Activated gamma-delta T cell (primary cell): Measurements from ENCODE around the gene ATF4.

Experiments used
- DNase-seq: peaks from one replicate; lab custom pipeline; 2025; lab: John Stamatoyannopoulos, UW

Gene ATF4

DNA sequence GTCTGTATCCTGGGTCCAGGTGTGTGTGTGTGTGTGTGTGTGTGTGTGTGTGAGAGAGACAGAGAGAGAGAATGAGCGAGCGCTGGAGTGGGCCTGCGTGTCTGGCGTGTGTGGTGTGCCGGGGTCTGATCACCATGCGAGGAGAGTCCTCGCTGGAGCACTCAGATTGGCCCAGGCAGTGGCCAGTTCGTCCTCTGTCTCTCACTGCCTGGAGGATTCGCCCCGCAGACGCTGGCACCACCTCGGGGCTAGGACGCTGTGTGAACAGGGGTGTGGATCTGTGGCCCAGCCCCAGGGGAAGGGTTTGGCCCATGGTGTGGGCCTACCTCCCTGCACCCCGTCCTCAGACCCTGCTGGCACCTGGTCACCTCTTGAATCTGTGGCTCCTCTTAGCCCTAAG lies 38.6 kb downstream of the ATF4 start:
- no peak for DNase-seq

GRCh38 chr22:39559456-39560105 lies 39.2 kb downstream of the ATF4 start:
- DNase-seq, result no peak

DNA sequence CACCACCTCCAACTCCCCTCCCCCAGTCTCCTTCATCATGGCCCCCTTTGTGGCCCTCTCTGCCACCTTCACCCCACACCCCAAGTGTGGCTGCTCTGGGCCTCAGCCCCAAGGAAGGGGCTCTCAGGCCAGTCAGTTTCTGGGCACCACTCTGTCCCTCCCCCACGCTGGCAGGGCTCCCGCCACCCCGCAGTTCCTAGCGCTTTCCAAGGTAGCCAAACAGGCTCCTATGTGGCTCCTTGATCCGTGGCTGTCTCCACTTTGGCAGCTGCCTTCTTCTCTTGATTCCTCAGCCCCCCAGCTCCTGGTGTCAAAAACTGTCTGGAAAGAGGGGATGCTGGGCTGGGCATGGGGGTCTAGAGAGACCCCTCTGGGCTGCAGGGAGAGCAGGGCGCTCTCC lies 39.8 kb downstream of the ATF4 start:
- no peak for DNase-seq

GRCh38 chr22:39562839-39563489 lies 42.6 kb downstream of the ATF4 start:
- DNase-seq, result no peak

GRCh38 chr22:39563571-39564428 lies 43.4 kb downstream of the ATF4 start:
- no peak for DNase-seq

DNA sequence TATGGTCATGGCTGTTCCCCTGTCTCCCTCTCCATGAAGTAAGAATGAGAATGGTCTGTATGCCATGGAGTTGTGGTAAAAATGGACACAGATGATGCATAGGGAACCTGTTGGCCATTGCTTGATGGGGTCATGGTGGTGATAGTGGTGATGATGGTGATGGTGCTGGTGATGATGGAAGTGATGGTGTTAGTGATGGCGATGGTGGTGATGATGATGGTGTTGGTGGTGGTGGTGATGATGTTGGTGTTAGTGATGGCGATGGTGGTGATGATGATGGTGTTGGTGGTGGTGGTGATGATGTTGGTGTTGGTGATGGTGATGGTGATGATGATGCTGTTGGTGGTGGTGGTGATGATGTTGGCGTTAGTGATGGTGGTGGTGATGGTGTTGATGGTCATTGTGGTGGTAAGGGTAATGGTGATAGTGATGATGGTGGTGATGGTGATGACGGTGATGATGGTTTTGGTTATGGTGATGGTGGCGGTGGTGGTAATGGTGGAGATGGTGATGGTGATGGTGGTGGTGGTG lies 45.1 kb downstream of the ATF4 start:
- DNase-seq, result no peak

DNA sequence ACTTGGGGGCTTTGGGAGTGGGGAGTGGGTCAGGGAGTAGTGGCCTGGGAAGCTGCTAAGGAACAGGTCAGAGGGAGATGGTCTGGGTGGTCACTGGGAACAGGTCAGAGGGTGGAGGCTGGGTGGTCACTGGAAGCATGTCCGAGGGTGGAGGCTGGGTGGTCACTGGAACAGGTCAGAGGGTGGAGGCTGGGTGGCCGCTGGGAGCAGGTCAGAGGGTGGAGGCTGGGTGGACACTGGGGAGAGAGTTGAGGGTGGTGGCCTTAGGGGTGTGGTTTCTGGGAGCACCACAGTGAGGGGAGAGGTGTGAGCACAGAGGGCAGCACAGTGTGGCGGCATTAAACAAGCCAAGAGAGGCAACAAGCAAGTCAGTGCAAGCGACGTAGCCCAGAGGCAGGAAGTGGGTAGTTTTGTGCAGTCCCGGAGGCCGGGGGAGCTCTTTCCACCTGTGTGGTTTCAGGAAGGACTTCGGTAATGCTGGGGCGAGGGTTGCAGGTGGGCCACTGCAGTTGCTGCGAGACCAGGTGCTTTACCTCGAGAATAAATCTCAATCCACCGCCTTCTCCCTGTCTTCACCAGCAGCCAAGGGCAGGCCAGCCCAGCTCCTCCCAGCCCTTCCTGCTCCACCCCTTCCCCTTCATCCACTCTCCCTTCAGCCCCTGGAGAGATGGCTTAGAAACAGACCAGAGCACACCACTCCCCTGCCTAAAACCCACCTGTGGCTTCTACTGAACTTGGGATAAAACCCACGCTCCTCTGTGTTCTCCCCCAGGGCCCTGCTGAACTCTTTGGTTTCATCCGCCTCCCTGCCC lies 47.0 kb downstream of the ATF4 start:
- no peak for DNase-seq

- no peak for DNase-seq
Measured at GRCh38 chr22:39568278-39568981, 48.1 kb downstream of the ATF4 start.

- no peak for DNase-seq
Measured at GRCh38 chr22:39569066-39569465, 48.7 kb downstream of the ATF4 start.

GRCh38 chr22:39570226-39570625 lies 49.9 kb downstream of the ATF4 start:
- no peak for DNase-seq

DNA sequence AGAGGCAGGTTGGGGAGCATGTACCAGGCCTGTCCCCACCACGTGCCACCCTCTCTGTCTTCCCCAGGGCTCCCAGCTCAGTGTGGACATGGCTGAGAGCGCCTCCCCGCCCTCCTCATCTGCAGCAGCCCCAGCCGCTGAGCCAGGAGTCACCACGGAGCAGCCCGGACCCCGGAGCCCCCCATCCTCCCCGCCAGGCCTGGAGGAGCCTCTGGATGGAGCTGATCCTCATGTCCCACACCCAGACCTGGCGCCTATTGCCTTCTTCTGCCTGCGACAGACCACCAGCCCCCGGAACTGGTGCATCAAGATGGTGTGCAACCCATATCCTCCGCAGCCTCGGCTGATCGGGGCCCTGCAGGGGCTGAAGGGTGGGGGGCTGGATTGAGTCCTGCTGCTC lies 50.3 kb downstream of the ATF4 start, which contains the start of gene CACNA1I:
TSS of gene CACNA1I (plus strand) at position 89 of the 400 bp plus-strand sequence. CDS start at position 89, 0 bp downstream.
- no peak for DNase-seq

DNA sequence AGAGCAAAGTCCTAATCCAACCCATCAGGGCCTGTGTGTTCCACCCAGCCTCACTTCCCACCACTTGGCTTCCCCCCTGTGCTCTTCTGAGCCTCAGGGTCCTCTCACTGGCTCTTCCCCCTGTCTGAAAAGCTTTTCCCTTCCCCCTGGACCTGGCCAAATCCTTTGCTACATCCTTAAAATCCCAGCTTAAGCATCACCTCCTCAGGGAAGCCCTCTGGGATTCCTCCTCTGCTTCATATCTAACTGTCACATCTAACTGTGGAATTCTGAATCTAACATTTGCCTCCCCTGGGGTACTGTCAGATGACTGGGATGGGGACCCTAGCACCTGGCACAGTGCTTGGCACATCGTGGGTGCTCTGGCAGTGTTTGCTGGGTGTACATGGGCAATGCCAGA lies 51.2 kb downstream of the ATF4 start:
- DNase-seq, result no peak
